Non-pigmented ciliary epithelial cell (primary cell): ENCODE data around the gene PSMB2.

ENCODE experiments used
- DNase-seq: peaks from one replicate; pipeline ENCODE4 v3.0.0-alpha.2; 2010; ENCODE audit warnings: low read depth

Gene PSMB2

GRCh38 chr1:35556484-35557117 is 84.7 kb downstream of the PSMB2 start:
- no peak for DNase-seq

- DNase-seq, result no peak
Measured at GRCh38 chr1:35555601-35556477, 85.5 kb downstream of the PSMB2 start.

- no peak for DNase-seq
Measured at GRCh38 chr1:35555212-35555584, 86.1 kb downstream of the PSMB2 start.

GRCh38 chr1:35554266-35555211 is 86.8 kb downstream of the PSMB2 start:
- DNase-seq, result no peak

- no peak for DNase-seq
Measured at GRCh38 chr1:35553851-35554250, 87.5 kb downstream of the PSMB2 start.
